ENCODE results near the gene NUP210. TPM values are rescaled to one million over a fixed set of nuclear protein-coding genes. Genes with fewer than 3 reads are reported as not detected.

NUP210 gene
- total and polyA plus RNA-seq, 7 donors, result under 0.01 to 26.4 (median 2.1) TPM

- 83 to 84% methylated on average over 3 of the region's 3 CpGs for WGBS, 2 donors
- H3K36me3 ChIP-seq, result peaks cover 0 to 23% (median 0%) of the 10 kb centered on the region in 4 donors
Observed at GRCh38 chr3:13348100-13348499, 72.0 kb downstream of the NUP210 start.

GRCh38 chr3:13347390-13347950 lies 72.7 kb downstream of the NUP210 start:
- Histone ChIP-seq H3K36me3 (peaks cover 0 to 19% (median 0%) of the 10 kb centered on the region in 4 donors), H3K9me3 (no peaks in the 10 kb centered on the region), H3K27ac (no peak overlapping the region), H3K4me3 (no peak overlapping the region), H3K4me1 (no peaks in the 10 kb centered on the region), H3K27me3 (no peaks in the 10 kb centered on the region)
- 65 to 85% methylated on average over 15 of the region's 15 CpGs for whole genome bisulfite sequencing, 2 donors
- intact Hi-C loops (cut with DNase I), result no loop called here
- no peak for DNase-seq
- TF ChIP-seq EP300 (IDR thresholded peaks at IDR 0.05) (no peak), POLR2AphosphoS5 (IDR thresholded peaks at IDR 0.05) (no peak), CTCF (IDR thresholded peaks at IDR 0.05) (no peak), POLR2A (IDR thresholded peaks at IDR 0.05) (no peak)

More at GRCh38 chr3:13348100-13348499, 72.0 kb downstream of the NUP210 start:
- Histone ChIP-seq H3K4me3 (no peak overlapping the region), H3K4me1 (no peaks in the 10 kb centered on the region), H3K27ac (no peak overlapping the region), H3K9me3 (no peaks in the 10 kb centered on the region), H3K27me3 (no peaks in the 10 kb centered on the region)
- no peak for TF ChIP-seq POLR2AphosphoS5 (IDR thresholded peaks at IDR 0.05)
- no peak for DNase-seq
- intact Hi-C loops (cut with DNase I), result no loop called here

GRCh38 chr3:13346481-13347389 lies 73.4 kb downstream of the NUP210 start:
- Histone ChIP-seq H3K36me3 (peaks cover 0 to 11% (median 0%) of the 10 kb centered on the region in 4 donors), H3K4me1 (no peaks in the 10 kb centered on the region), H3K9me3 (no peaks in the 10 kb centered on the region), H3K27ac (no peak overlapping the region), H3K4me3 (no peak overlapping the region), H3K27me3 (no peaks in the 10 kb centered on the region)
- TF ChIP-seq POLR2A (IDR thresholded peaks at IDR 0.05) (no peak), POLR2AphosphoS5 (IDR thresholded peaks at IDR 0.05) (no peak), EP300 (IDR thresholded peaks at IDR 0.05) (no peak), CTCF (IDR thresholded peaks at IDR 0.05) (no peak)
- DNase-seq, result no peak
- WGBS, 2 donors, result 70 to 85% methylated on average over 23 of the region's 23 CpGs
- intact Hi-C loops (cut with DNase I), result no loop called here

GRCh38 chr3:13345772-13346171 lies 74.3 kb downstream of the NUP210 start:
- H3K27me3 ChIP-seq, result no peaks in the 10 kb centered on the region
- intact Hi-C loops (cut with DNase I), result no loop called here
- H3K36me3 ChIP-seq, result peaks cover 0 to 8% (median 0%) of the 10 kb centered on the region in 4 donors
- WGBS, 2 donors, result 94 to 97% methylated on average over 6 of the region's 6 CpGs
- no peak overlapping the region for H3K4me3 ChIP-seq
- no peak overlapping the region for H3K27ac ChIP-seq
- TF ChIP-seq EP300 (IDR thresholded peaks at IDR 0.05) (no peak), CTCF (IDR thresholded peaks at IDR 0.05) (no peak), POLR2A (IDR thresholded peaks at IDR 0.05) (no peak), POLR2AphosphoS5 (IDR thresholded peaks at IDR 0.05) (no peak)
- H3K9me3 ChIP-seq, result no peaks in the 10 kb centered on the region
- no peak for DNase-seq
- no peaks in the 10 kb centered on the region for H3K4me1 ChIP-seq

- Histone ChIP-seq H3K27ac (no peak overlapping the region), H3K4me1 (no peaks in the 10 kb centered on the region), H3K36me3 (peaks cover 0 to 8% (median 0%) of the 10 kb centered on the region in 4 donors), H3K4me3 (no peak overlapping the region), H3K27me3 (no peaks in the 10 kb centered on the region), H3K9me3 (no peaks in the 10 kb centered on the region)
- TF ChIP-seq POLR2A (IDR thresholded peaks at IDR 0.05) (no peak), CTCF (IDR thresholded peaks at IDR 0.05) (no peak), POLR2AphosphoS5 (IDR thresholded peaks at IDR 0.05) (no peak), EP300 (IDR thresholded peaks at IDR 0.05) (no peak)
- no peak for DNase-seq
- WGBS, 2 donors, result 92 to 95% methylated on average over 8 of the region's 8 CpGs
- intact Hi-C loops (cut with DNase I), result no loop called here
Observed at GRCh38 chr3:13345284-13345683, 74.8 kb downstream of the NUP210 start.
